Endometrium (tissue), 2 donors: ENCODE measurements around the gene APIP.

Experiments used
- FAIRE-seq: peaks from 2 replicates; lab custom pipeline; 2012; peaks lifted over from hg19 to GRCh38; lab: Jason Lieb, UNC
- donor health status: control.
- donor health status: control.

APIP gene

GRCh38 chr11:34887260-34887659 is 28.9 kb downstream of the APIP start:
- FAIRE-seq, result no peak

GRCh38 chr11:34886609-34887008 is 29.6 kb downstream of the APIP start:
- FAIRE-seq, result no peak

GRCh38 chr11:34881900-34882299 is 34.3 kb downstream of the APIP start:
- FAIRE-seq, result no peak

- no peak for FAIRE-seq
Observed at GRCh38 chr11:34877375-34877975, 38.7 kb downstream of the APIP start.

- no peak for FAIRE-seq
Observed at GRCh38 chr11:34874202-34874601, 42.0 kb downstream of the APIP start.

GRCh38 chr11:34870548-34871196 is 45.5 kb downstream of the APIP start:
- no peak for FAIRE-seq

- no peak for FAIRE-seq
Observed at GRCh38 chr11:34869425-34869824, 46.8 kb downstream of the APIP start.

- no peak for FAIRE-seq
Observed at GRCh38 chr11:34866375-34866774, 49.8 kb downstream of the APIP start.

- no peak for FAIRE-seq
Observed at GRCh38 chr11:34865261-34865660, 50.9 kb downstream of the APIP start.

- no peak for FAIRE-seq
Observed at GRCh38 chr11:34864424-34864823, 51.8 kb downstream of the APIP start.

GRCh38 chr11:34863048-34863447 is 53.1 kb downstream of the APIP start:
- FAIRE-seq, result no peak

- no peak for FAIRE-seq
Observed at GRCh38 chr11:34860518-34860917, 55.7 kb downstream of the APIP start.

- no peak for FAIRE-seq
Observed at GRCh38 chr11:34860034-34860433, 56.1 kb downstream of the APIP start.

GRCh38 chr11:34859496-34859895 is 56.7 kb downstream of the APIP start:
- FAIRE-seq, result no peak

- FAIRE-seq, result no peak
Observed at GRCh38 chr11:34857463-34857862, 58.7 kb downstream of the APIP start.

GRCh38 chr11:34856251-34856650 is 59.9 kb downstream of the APIP start:
- no peak for FAIRE-seq

GRCh38 chr11:34855754-34856095 is 60.5 kb downstream of the APIP start:
- no peak for FAIRE-seq

- no peak for FAIRE-seq
Observed at GRCh38 chr11:34855021-34855753, 61.0 kb downstream of the APIP start.

GRCh38 chr11:34851916-34852315 is 64.3 kb downstream of the APIP start:
- FAIRE-seq, result no peak

GRCh38 chr11:34850334-34850733 is 65.8 kb downstream of the APIP start:
- FAIRE-seq, result no peak

- no peak for FAIRE-seq
Observed at GRCh38 chr11:34846467-34846866, 69.7 kb downstream of the APIP start.

GRCh38 chr11:34844463-34845112 is 71.6 kb downstream of the APIP start:
- no peak for FAIRE-seq

GRCh38 chr11:34843271-34843670 is 72.9 kb downstream of the APIP start:
- no peak for FAIRE-seq
